Neutrophil (primary cell): ENCODE measurements around the gene LRFN2.

ENCODE experiments used
- H3K27ac ChIP-seq: fragments of 200-600 bp; sonication (generic); 2 replicates; pipeline ENCODE4 v1.5.1; 2016; ENCODE audit warnings: mild to moderate bottlenecking, moderate library complexity
- H3K27me3 ChIP-seq: fragments of 200-600 bp; sonication (generic); 2 replicates; pipeline ENCODE4 v1.6.0; 2016; ENCODE audit warnings: mild to moderate bottlenecking
- H3K36me3 ChIP-seq: fragments of 200-600 bp; sonication (generic); 2 replicates; pipeline ENCODE4 v1.5.1; 2017
- H3K4me1 ChIP-seq, 2 experiments: fragments of 200-600 bp in 1 of 2; sonication (generic) in 1 of 2; 1 replicate in 1 of 2; 2 replicates in 1 of 2; pipeline versions ENCODE4 v1.5.1 to v1.6.1; 2013 to 2016; ENCODE audit warnings: low read depth in 1 of 2, low read length in 1 of 2, mild to moderate bottlenecking in 1 of 2, moderate library complexity in 1 of 2; ENCODE audit not compliant: control insufficient read depth in 1 of 2, insufficient read depth in 1 of 2
- H3K4me3 ChIP-seq, 2 experiments: fragments of 200-600 bp in 1 of 2; sonication (generic) in 1 of 2; 1 replicate in 1 of 2; 2 replicates in 1 of 2; pipeline ENCODE4 v1.5.1; 2013 to 2016; ENCODE audit warnings: low read depth in 1 of 2, low read length in 1 of 2, mild to moderate bottlenecking in 1 of 2, moderate library complexity in 1 of 2
- H3K9me3 ChIP-seq: fragments of 200-600 bp; sonication (generic); 2 replicates; pipeline ENCODE4 v1.5.1; 2016
- CTCF ChIP-seq: fragments of 200-600 bp; sonication (generic); IDR thresholded peaks from 2 replicates; pipeline ENCODE4 v1.5.1; 2016; ENCODE audit warnings: antibody characterized with exemption

The LRFN2 gene

GRCh38 chr6:40406175-40406574 is 181.0 kb downstream of the LRFN2 start:
- no peaks in the 10 kb centered on the region for H3K9me3 ChIP-seq
- no peaks in the 10 kb centered on the region for H3K36me3 ChIP-seq
- H3K4me3 ChIP-seq = no peak overlapping the region
- H3K4me1 ChIP-seq = no peaks in the 10 kb centered on the region
- no peak for TF ChIP-seq CTCF
- no peaks in the 10 kb centered on the region for H3K27me3 ChIP-seq
- H3K27ac ChIP-seq = no peak overlapping the region

DNA sequence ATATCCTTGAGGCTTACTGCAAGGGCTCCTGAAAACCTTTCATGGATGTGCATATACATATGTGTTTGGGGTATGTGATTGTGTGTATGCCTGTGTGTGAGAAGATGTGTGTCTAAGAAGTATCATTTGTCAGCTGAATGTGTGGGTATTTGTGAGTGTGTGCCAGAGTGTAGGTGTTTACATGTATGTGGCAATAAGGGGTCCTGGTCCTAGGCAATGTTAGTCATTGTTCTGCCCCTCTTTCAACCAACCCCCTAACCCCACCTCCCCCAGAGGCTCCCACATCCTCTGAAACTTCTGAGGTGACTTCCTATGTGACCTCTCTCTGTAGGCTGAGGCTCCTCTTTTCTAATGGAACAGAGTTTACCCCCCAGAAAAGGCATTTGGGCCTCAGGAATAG is 186.4 kb downstream of the LRFN2 start:
- Histone ChIP-seq H3K4me1 (no peaks in the 10 kb centered on the region), H3K36me3 (no peaks in the 10 kb centered on the region), H3K27ac (no peak overlapping the region), H3K27me3 (no peaks in the 10 kb centered on the region), H3K4me3 (no peak overlapping the region), H3K9me3 (no peaks in the 10 kb centered on the region)
- no peak for TF ChIP-seq CTCF

DNA sequence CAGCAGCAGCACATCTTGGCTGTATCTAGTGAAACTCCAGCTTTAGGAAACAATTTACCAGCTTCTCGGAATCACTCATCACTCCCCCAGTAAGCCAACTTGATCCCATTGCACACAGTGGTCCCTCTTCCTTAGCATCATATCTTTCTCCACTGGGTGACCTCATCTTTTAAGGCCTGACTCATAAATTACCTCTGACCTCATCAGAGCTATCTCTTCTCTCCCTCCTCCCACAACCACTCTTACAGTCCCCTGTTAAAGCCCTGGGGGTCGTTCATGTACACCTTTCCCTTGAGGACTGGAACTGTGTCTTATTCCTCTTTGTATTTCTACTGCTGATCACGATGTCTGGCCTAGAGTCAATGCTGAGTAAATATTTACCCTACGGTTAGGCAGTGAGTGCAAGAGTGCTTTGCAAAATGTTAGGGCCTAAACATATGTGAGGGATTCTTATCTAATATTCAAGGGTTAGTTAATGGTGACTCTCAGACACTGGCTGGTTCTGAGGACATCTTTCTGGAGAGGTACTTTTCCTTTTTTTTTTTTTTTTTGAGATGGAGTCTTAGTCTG is 187.2 kb downstream of the LRFN2 start:
- Histone ChIP-seq H3K36me3 (no peaks in the 10 kb centered on the region), H3K27me3 (no peaks in the 10 kb centered on the region), H3K27ac (no peak overlapping the region), H3K4me1 (no peaks in the 10 kb centered on the region), H3K9me3 (no peaks in the 10 kb centered on the region), H3K4me3 (no peak overlapping the region)
- no peak for TF ChIP-seq CTCF

GRCh38 chr6:40398810-40399477 is 188.2 kb downstream of the LRFN2 start:
- H3K4me3 ChIP-seq = no peak overlapping the region
- no peaks in the 10 kb centered on the region for H3K27me3 ChIP-seq
- TF ChIP-seq CTCF = no peak
- no peaks in the 10 kb centered on the region for H3K9me3 ChIP-seq
- H3K36me3 ChIP-seq = no peaks in the 10 kb centered on the region
- no peaks in the 10 kb centered on the region for H3K4me1 ChIP-seq
- no peak overlapping the region for H3K27ac ChIP-seq

DNA sequence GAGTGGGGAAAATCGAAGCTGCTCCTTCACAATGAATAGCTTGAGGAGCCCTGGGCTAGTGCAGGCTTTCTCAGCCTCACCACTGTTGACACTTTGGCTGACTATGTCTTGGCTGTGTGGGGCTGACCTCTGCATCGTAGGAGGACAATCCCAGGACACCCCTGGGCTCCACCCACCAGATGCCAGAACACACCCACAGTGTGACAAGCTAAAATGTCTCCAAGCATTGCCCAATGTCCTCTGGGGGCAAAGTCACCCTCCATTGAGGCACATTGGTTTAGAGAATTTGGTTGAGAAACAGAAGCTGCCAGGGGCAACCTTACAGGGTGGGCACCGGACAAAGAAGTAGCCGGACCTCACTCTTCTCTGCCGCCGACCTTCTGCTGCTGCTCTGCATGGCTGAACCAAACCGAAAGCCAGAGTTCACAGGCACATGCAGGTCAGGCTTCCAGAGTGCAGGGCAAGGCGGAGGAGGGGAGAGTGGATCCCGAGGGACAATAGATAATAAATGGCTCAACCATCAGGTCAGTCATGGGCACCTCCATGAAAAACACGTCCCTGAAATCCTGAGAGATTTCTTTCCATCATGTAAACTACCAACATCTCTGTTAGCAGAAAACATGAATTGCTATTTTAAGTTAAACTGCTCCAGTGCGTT is 189.0 kb downstream of the LRFN2 start:
- no peaks in the 10 kb centered on the region for H3K9me3 ChIP-seq
- no peak overlapping the region for H3K4me3 ChIP-seq
- TF ChIP-seq CTCF = no peak
- H3K27me3 ChIP-seq = no peaks in the 10 kb centered on the region
- no peaks in the 10 kb centered on the region for H3K4me1 ChIP-seq
- H3K27ac ChIP-seq = no peak overlapping the region
- H3K36me3 ChIP-seq = no peaks in the 10 kb centered on the region
